ENCODE data around the gene IL16.
A peak's percentile ranks its signal among the peaks of the same experiment; 100 is the strongest.

IL16 gene

GRCh38 chr15:81304226-81304625 lies 107.5 kb downstream of the IL16 start:
- Histone ChIP-seq H3K9ac (ENCODE audit: low read depth in 1 of 2, low read length in 2 of 2) (no peak overlapping the region), H3K4me1 (ENCODE audit: control insufficient read depth in 1 of 2, insufficient read depth in 2 of 2, low read length in 2 of 2) (peaks cover 12 to 25% of the 10 kb centered on the region in 2 donors), H3K27me3 (ENCODE audit: control insufficient read depth in 1 of 2, insufficient read depth in 2 of 2, low read length in 2 of 2) (no peaks in the 10 kb centered on the region), H3K27ac (ENCODE audit: low read depth, low read length) (peak overlapping the region; percentile 30), H3K4me3 (ENCODE audit: low read depth in 1 of 2, low read length in 2 of 2) (no peak overlapping the region), H3K9me3 (ENCODE audit: control insufficient read depth in 1 of 2, low read length in 2 of 2) (no peaks in the 10 kb centered on the region), H3K36me3 (ENCODE audit: control insufficient read depth in 1 of 2, insufficient read depth in 2 of 2, low read length in 2 of 2) (peaks cover 46 to 55% of the 10 kb centered on the region in 2 donors)

- Histone ChIP-seq H3K27me3 (ENCODE audit: control insufficient read depth in 1 of 2, insufficient read depth in 2 of 2, low read length in 2 of 2) (no peaks in the 10 kb centered on the region), H3K4me1 (ENCODE audit: control insufficient read depth in 1 of 2, insufficient read depth in 2 of 2, low read length in 2 of 2) (peaks cover 17 to 18% of the 10 kb centered on the region in 2 donors), H3K36me3 (ENCODE audit: control insufficient read depth in 1 of 2, insufficient read depth in 2 of 2, low read length in 2 of 2) (peaks cover 50 to 70% of the 10 kb centered on the region in 2 donors), H3K9me3 (ENCODE audit: control insufficient read depth in 1 of 2, low read length in 2 of 2) (no peaks in the 10 kb centered on the region), H3K9ac (ENCODE audit: low read depth in 1 of 2, low read length in 2 of 2) (no peak overlapping the region), H3K4me3 (ENCODE audit: low read depth in 1 of 2, low read length in 2 of 2) (no peak overlapping the region), H3K27ac (ENCODE audit: low read depth, low read length) (no peak overlapping the region)
Measured at GRCh38 chr15:81308260-81308659, 111.6 kb downstream of the IL16 start.

- peaks cover 6 to 9% of the 10 kb centered on the region in 2 donors for H3K4me1 ChIP-seq (ENCODE audit: control insufficient read depth in 1 of 2, insufficient read depth in 2 of 2, low read length in 2 of 2)
- H3K4me3 ChIP-seq (ENCODE audit: low read depth in 1 of 2, low read length in 2 of 2) = no peak overlapping the region
- no peak overlapping the region for H3K27ac ChIP-seq (ENCODE audit: low read depth, low read length)
- H3K27me3 ChIP-seq (ENCODE audit: control insufficient read depth in 1 of 2, insufficient read depth in 2 of 2, low read length in 2 of 2) = no peaks in the 10 kb centered on the region
- no peaks in the 10 kb centered on the region for H3K9me3 ChIP-seq (ENCODE audit: control insufficient read depth in 1 of 2, low read length in 2 of 2)
- H3K36me3 ChIP-seq (ENCODE audit: control insufficient read depth in 1 of 2, insufficient read depth in 2 of 2, low read length in 2 of 2) = peaks cover 39 to 74% of the 10 kb centered on the region in 2 donors
- no peak overlapping the region for H3K9ac ChIP-seq (ENCODE audit: low read depth in 1 of 2, low read length in 2 of 2)
Measured at GRCh38 chr15:81309647-81310450, 113.2 kb downstream of the IL16 start.

DNA sequence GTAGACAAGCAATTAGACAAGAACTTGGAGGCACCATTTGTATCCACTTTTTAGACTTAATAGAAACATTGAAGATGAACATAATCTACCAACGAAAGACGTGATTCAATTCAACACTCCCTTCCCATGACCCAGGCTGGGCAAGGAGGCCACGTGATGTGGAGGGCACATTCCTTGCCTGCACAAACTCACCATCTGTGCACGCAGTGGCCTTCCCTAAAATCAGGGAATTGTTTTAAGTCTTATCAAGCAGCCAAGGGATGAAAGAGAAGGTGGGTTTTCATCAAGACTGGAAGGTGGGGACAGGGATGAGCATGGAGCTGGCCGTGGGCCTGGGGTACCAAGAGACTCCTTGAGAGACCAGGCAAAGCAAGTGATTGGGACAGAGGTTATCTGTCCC lies 113.8 kb downstream of the IL16 start:
- Histone ChIP-seq H3K9ac (ENCODE audit: low read depth in 1 of 2, low read length in 2 of 2) (no peak overlapping the region), H3K36me3 (ENCODE audit: control insufficient read depth in 1 of 2, insufficient read depth in 2 of 2, low read length in 2 of 2) (peaks cover 39 to 80% of the 10 kb centered on the region in 2 donors), H3K27ac (ENCODE audit: low read depth, low read length) (no peak overlapping the region), H3K9me3 (ENCODE audit: control insufficient read depth in 1 of 2, low read length in 2 of 2) (no peaks in the 10 kb centered on the region), H3K4me1 (ENCODE audit: control insufficient read depth in 1 of 2, insufficient read depth in 2 of 2, low read length in 2 of 2) (peaks cover 6 to 9% of the 10 kb centered on the region in 2 donors), H3K4me3 (ENCODE audit: low read depth in 1 of 2, low read length in 2 of 2) (no peak overlapping the region), H3K27me3 (ENCODE audit: control insufficient read depth in 1 of 2, insufficient read depth in 2 of 2, low read length in 2 of 2) (no peaks in the 10 kb centered on the region)

DNA sequence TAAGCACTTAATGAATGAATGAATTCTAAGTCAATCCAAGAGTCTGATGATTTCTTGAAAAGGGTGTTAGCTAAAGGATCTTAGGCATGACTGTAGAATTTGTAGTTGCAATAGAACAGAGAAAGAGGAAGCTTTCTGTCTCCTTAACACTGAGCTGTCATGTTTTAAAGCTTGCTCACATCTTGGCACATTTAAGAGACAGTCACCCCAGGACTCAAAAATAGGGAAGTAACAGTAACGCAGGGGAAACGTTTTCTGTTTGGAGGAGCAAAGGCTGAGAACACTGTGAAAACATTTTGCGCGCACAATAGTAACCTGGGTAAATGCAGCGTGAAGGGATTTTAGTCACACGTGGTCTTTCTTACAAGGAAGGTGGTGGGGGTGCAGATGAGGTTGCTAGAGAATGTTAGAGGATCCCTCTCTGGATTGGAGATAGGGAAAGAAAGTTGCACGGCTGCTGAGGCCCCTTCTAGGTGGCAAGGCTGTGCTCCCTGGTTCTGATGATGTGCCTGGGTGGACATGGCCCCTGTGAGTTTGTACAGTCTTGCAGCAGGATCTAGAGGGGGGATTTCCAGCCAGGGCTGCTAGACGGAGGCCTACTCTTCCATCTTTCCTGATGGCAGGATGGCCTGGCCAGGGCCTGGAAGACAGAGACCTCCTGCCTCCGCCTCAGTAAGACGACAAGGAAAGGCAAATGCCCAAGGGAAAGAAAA lies 115.2 kb downstream of the IL16 start:
- Histone ChIP-seq H3K9me3 (ENCODE audit: control insufficient read depth in 1 of 2, low read length in 2 of 2) (no peaks in the 10 kb centered on the region), H3K9ac (ENCODE audit: low read depth in 1 of 2, low read length in 2 of 2) (no peak overlapping the region), H3K4me1 (ENCODE audit: control insufficient read depth in 1 of 2, insufficient read depth in 2 of 2, low read length in 2 of 2) (peaks cover 6 to 9% of the 10 kb centered on the region in 2 donors), H3K4me3 (ENCODE audit: low read depth in 1 of 2, low read length in 2 of 2) (no peak overlapping the region), H3K36me3 (ENCODE audit: control insufficient read depth in 1 of 2, insufficient read depth in 2 of 2, low read length in 2 of 2) (peaks cover 30 to 80% of the 10 kb centered on the region in 2 donors), H3K27me3 (ENCODE audit: control insufficient read depth in 1 of 2, insufficient read depth in 2 of 2, low read length in 2 of 2) (no peaks in the 10 kb centered on the region), H3K27ac (ENCODE audit: low read depth, low read length) (peak overlapping the region; percentile 4)

- H3K9me3 ChIP-seq (ENCODE audit: control insufficient read depth in 1 of 2, low read length in 2 of 2) = no peaks in the 10 kb centered on the region
- peaks cover 30 to 83% of the 10 kb centered on the region in 2 donors for H3K36me3 ChIP-seq (ENCODE audit: control insufficient read depth in 1 of 2, insufficient read depth in 2 of 2, low read length in 2 of 2)
- no peak overlapping the region for H3K27ac ChIP-seq (ENCODE audit: low read depth, low read length)
- H3K9ac ChIP-seq (ENCODE audit: low read depth in 1 of 2, low read length in 2 of 2) = no peak overlapping the region
- peaks cover 8 to 9% of the 10 kb centered on the region in 2 donors for H3K4me1 ChIP-seq (ENCODE audit: control insufficient read depth in 1 of 2, insufficient read depth in 2 of 2, low read length in 2 of 2)
- no peak overlapping the region for H3K4me3 ChIP-seq (ENCODE audit: low read depth in 1 of 2, low read length in 2 of 2)
- no peaks in the 10 kb centered on the region for H3K27me3 ChIP-seq (ENCODE audit: control insufficient read depth in 1 of 2, insufficient read depth in 2 of 2, low read length in 2 of 2)
Measured at GRCh38 chr15:81312790-81313543, 116.3 kb downstream of the IL16 start.

GRCh38 chr15:81313686-81314085 lies 117.0 kb downstream of the IL16 start:
- Histone ChIP-seq H3K4me1 (ENCODE audit: control insufficient read depth in 1 of 2, insufficient read depth in 2 of 2, low read length in 2 of 2) (peaks cover 9 to 10% of the 10 kb centered on the region in 2 donors), H3K36me3 (ENCODE audit: control insufficient read depth in 1 of 2, insufficient read depth in 2 of 2, low read length in 2 of 2) (peaks cover 27 to 83% of the 10 kb centered on the region in 2 donors), H3K27ac (ENCODE audit: low read depth, low read length) (no peak overlapping the region), H3K27me3 (ENCODE audit: control insufficient read depth in 1 of 2, insufficient read depth in 2 of 2, low read length in 2 of 2) (no peaks in the 10 kb centered on the region), H3K9ac (ENCODE audit: low read depth in 1 of 2, low read length in 2 of 2) (no peak overlapping the region), H3K9me3 (ENCODE audit: control insufficient read depth in 1 of 2, low read length in 2 of 2) (no peaks in the 10 kb centered on the region), H3K4me3 (ENCODE audit: low read depth in 1 of 2, low read length in 2 of 2) (no peak overlapping the region)

DNA sequence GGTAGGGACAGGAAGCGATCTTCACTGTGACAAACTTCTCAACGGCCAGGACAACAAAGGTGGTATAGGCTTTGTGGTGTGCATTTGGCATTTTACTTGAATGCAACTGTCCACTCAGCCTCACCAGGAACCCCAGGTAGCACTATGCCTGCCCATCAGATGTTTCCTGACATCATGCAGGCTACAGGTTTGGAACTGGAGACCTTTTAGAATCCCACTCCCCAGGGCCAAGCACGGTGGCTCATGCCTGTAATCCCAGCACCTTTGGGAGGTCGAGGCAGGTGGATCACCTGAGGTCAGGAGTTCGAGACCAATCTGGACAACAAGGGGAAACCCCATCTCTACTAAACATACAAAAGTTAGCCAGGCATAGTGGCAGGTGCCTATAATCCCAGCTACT lies 117.7 kb downstream of the IL16 start:
- Histone ChIP-seq H3K9ac (ENCODE audit: low read depth in 1 of 2, low read length in 2 of 2) (no peak overlapping the region), H3K4me1 (ENCODE audit: control insufficient read depth in 1 of 2, insufficient read depth in 2 of 2, low read length in 2 of 2) (peaks cover 9 to 11% of the 10 kb centered on the region in 2 donors), H3K27me3 (ENCODE audit: control insufficient read depth in 1 of 2, insufficient read depth in 2 of 2, low read length in 2 of 2) (no peaks in the 10 kb centered on the region), H3K4me3 (ENCODE audit: low read depth in 1 of 2, low read length in 2 of 2) (no peak overlapping the region), H3K36me3 (ENCODE audit: control insufficient read depth in 1 of 2, insufficient read depth in 2 of 2, low read length in 2 of 2) (peaks cover 27 to 83% of the 10 kb centered on the region in 2 donors), H3K27ac (ENCODE audit: low read depth, low read length) (no peak overlapping the region), H3K9me3 (ENCODE audit: control insufficient read depth in 1 of 2, low read length in 2 of 2) (no peaks in the 10 kb centered on the region)

GRCh38 chr15:81315452-81316175 lies 118.9 kb downstream of the IL16 start:
- peaks cover 32 to 84% of the 10 kb centered on the region in 2 donors for H3K36me3 ChIP-seq (ENCODE audit: control insufficient read depth in 1 of 2, insufficient read depth in 2 of 2, low read length in 2 of 2)
- H3K27me3 ChIP-seq (ENCODE audit: control insufficient read depth in 1 of 2, insufficient read depth in 2 of 2, low read length in 2 of 2) = no peaks in the 10 kb centered on the region
- no peaks in the 10 kb centered on the region for H3K9me3 ChIP-seq (ENCODE audit: control insufficient read depth in 1 of 2, low read length in 2 of 2)
- no peak overlapping the region for H3K9ac ChIP-seq (ENCODE audit: low read depth in 1 of 2, low read length in 2 of 2)
- no peak overlapping the region for H3K27ac ChIP-seq (ENCODE audit: low read depth, low read length)
- peaks cover 9 to 11% of the 10 kb centered on the region in 2 donors for H3K4me1 ChIP-seq (ENCODE audit: control insufficient read depth in 1 of 2, insufficient read depth in 2 of 2, low read length in 2 of 2)
- H3K4me3 ChIP-seq (ENCODE audit: low read depth in 1 of 2, low read length in 2 of 2) = no peak overlapping the region

All from duodenal mucosa (tissue), 2 donors.